GM12873 (cell line): ENCODE results near the gene CYP2W1.

Experiments
- CTCF ChIP-seq: IDR thresholded peaks from 2 replicates; pipeline ENCODE4 v1.5.1; 2012; ENCODE audit warnings: low read depth, mild to moderate bottlenecking, moderate library complexity, low read length, control low read depth; ENCODE audit not compliant: insufficient read depth; ENCODE audit errors: missing control alignments

The CYP2W1 gene

DNA sequence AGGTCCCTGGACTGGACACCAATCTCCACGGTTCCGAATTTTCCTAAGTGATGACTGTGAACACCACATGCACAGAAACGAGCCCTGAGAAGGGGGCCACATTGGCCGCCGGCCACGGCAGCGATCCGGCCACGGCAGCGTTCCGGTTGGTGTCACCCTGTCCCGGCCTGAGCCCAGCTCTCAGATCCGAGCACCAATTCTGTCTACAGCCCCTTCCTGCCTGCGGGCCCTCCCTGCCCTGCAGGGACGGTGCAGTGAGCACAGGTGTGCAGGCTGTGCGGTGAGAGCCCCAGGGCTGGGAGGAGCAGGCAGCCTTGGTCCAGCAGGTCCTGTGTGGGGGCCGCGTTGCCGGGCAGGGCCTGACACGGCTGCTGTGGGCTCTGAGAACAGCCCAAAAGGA, 31.7 kb downstream of the CYP2W1 start:
- no peak for TF ChIP-seq CTCF

- TF ChIP-seq CTCF, result no peak
These were observed 32.5 kb downstream of the CYP2W1 start for GRCh38 chr7:1015196-1016121.

DNA sequence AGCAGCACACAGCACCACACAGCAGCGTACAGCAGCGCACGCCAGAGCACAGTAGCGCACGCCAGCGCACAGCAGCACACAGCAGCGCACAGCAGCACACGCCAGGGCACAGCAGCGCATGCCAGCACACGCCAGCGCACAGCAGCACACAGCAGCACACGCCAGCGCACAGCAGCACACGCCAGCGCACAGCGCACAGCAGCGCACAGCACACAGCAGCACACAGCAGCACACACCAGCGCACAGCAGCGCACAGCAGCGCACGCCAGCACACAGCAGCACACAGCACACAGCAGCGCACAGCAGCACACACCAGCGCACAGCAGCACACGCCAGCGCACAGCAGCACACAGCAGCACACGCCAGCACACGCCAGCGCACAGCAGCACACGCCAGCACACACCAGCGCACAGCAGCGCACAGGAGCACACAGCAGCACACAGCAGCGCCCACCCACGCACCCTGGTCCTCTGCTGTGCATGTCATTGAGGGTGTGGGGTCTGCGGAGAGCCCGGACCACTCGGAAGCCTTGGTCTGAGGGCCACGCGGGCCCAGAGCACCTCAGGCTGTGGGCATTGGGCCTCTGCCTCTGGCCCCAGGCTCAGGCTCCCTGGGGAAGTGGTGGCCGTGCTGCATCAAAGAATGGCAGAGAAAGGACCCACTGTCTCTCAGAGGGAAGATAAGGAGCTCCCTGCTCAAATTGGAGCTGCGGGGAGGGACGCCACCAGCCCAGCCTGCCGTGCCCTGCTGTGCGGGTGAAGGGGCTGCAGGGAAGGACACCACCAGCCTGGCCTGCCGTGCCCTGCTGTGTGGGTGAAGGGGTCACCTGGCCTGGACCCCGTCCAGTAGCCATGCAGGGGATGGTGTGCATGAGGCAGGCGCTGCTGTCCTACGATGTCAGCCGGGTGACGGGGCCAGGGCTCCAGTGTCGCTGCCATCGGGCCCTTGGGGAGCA, 33.9 kb downstream of the CYP2W1 start:
- TF ChIP-seq CTCF, result no peak

DNA sequence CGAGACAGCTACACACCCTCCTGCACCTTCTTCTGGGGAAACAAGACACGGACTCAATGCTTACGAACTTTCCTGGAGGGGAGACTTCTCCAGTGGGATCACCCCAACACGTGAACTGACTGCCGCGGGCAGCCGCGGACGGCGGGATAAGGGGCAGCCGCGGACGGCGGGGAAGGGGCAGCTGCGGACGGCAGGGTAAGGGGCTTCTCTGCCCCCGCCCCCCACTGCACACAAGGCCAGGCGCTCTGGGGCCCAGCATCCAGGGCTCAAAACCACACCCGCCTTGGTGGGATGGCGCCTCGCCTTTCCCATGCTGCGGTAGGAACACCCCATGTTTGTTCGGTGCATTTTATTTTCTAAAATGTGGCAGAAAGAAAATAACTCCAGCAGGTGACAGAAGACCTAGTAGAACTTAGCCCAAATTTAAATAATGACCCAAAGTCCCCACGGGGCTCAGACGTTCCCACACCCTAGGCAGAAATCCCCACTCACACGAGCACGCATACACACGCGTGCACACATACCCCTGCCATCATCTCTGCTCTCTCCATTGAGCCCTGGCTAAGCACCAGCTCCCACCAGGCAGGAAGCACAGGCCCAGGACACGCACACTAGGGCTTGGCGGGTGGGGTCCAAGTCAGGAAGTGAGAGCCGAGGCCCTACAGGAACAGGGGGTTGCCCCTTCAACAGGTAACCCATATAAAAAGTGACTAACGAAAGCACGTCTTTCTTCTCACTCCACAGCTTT, 34.8 kb downstream of the CYP2W1 start:
- TF ChIP-seq CTCF, result no peak

- TF ChIP-seq CTCF, result no peak
These were observed 35.3 kb downstream of the CYP2W1 start for GRCh38 chr7:1018334-1018695.

GRCh38 chr7:1019255-1019785, 36.3 kb downstream of the CYP2W1 start:
- TF ChIP-seq CTCF, result no peak
